GM21526 (cell line): ENCODE data around the gene GSC2.
"Not testable (repeated sequence)": the region's sequence is repeated elsewhere in the genome, so short reads cannot be mapped to it uniquely, and the experiment has no call there.

Source experiments
- ATAC-seq: cut with Tn5 transposase; IDR thresholded peaks from one replicate; pipeline ENCODE4 v1.9.1; 2021; ENCODE audit warnings: moderate library complexity; ENCODE audit not compliant: unreplicated experiment, low FRiP score

GSC2 gene

DNA sequence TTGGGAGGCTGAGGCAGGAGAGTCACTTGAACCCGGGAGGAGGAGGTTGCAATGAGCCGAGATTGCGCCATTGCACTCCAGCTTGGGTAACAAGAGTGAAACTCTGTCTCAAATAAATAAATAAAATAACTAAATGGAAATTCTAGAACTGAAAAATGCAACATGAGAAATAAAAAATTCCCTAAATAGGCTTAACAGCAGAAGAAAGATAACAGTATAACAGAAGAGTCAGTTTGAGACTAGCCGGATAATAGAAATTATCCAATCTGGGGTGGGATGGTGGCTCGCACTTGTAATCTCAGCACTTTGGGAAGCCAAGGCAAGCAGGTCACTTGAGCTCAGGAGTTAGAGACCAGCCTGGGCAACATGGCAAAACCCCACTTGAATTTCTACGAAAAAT is 14.3 kb upstream of the GSC2 start:
- no peak for ATAC-seq

DNA sequence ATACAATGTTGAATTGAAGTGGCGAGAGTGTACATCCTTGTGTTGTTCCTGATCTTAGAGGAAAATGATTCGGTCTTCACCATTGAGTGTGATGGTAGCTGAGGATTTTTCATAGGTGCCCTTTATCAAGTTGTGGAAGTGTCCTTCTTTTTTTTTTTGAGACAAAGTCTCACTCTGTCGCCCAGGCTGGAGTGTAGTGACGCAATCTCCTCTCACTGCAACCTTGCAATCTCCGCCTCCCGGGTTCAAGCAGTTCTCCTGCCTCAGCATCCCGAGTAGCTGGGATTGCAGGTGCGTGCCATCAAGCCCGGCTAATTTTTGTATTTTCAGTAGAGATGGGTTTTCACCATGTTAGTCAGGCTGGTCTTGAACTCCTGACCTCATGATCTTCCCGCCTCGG is 8.6 kb upstream of the GSC2 start:
- ATAC-seq: not testable (repeated sequence)

DNA sequence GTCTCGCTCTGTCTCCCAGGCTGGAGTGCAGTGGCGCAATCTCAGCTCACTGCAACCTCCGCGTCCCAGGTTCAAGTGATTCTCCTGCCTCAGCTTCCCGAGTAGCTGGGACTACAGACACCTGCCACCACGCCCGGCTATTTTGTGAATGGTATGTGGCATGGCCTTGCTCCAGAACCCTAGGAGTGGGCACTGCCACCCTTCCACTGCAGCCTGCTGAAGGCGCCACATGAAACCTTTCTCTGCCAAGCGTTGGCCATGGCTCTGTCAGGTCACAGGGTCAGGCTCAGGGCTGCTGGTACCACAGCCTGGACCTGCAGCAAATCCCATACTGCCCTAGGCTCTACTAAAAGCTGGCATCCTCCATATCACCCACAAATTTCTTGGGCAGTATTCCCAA is 6.0 kb upstream of the GSC2 start:
- not testable (repeated sequence) for ATAC-seq

DNA sequence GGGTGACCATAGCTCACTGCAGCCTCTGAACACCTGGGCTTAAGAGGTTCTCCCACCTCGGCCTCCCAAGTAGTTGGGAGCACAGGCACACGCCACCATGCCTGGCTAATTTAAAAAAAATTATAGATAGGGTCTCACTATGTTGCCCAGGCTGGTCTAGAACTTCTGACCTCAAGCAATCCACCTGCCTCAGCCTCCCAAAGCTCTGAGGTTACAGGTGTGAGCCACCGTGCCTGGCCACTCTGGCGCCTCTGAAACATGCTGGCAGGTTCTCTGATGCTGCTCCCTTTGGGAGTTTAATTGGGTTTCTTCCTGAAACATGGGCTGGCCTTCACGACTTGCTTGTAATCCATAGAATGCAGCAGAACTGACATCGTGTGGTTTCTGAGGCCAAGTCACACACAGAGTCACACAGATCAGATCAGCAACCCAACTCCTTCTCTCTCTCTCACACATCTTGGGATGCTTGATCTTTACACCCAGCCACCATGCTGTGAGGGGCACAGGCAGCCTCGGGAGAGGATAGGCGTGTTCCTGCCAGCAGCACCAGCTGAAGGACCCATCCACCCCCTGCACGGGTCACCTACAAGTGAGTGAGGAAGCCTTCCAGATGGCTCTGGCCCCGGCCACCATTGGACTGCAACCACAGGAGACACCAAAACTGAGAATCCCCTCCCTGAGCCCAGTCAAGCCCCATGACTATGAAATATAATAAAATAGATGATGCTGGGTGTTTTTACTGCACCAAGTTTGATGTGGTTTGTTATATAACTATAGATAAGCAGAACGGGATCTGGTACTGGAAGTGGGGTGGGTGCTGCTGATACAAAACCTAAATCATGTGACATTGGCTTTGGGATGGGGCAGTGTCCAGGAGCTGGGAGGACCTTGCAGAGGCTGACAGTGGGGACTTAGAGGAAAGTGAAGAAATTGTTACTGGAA is 3.1 kb upstream of the GSC2 start:
- ATAC-seq: no peak

DNA sequence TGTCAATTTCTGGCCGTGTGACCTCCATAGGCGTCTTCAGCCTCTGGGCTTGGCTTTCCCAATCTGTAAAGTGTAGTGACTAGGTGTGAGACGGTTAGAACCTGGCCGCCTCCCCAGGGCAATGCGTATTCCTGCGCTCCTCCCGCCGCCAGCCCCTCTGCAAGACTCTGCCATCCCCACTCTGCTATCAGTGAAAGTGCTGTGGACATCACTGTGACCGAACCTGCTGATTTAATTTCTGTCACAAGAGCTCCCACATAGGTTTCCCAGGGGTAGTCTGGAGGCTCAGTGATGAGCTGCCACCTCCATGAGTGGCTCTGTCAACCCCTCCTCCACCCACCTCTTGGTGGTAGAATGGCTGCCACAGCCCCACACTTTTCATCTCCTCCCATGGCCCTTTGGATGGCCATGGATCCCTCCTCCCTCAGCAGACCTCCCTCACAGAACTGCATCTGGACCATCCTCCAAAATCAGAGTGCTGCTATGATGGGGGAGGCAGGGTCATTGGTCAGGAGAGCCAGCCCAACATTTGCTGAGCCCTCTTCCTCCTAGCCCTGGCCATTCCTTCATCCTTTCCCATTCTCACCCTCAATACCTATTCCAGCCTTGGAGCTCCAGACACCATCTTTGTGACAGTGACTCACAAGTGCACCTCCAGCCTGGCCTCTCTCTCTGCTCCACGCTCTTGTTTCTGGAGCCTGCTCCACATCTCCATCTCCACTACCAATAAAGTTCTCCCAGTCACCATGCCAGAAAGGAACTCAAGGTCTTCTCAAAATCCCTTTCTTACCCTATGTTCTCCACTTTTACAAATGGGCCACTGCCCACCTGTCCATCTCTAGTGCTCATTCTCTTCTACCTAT is 1.5 kb upstream of the GSC2 start:
- no peak for ATAC-seq

DNA sequence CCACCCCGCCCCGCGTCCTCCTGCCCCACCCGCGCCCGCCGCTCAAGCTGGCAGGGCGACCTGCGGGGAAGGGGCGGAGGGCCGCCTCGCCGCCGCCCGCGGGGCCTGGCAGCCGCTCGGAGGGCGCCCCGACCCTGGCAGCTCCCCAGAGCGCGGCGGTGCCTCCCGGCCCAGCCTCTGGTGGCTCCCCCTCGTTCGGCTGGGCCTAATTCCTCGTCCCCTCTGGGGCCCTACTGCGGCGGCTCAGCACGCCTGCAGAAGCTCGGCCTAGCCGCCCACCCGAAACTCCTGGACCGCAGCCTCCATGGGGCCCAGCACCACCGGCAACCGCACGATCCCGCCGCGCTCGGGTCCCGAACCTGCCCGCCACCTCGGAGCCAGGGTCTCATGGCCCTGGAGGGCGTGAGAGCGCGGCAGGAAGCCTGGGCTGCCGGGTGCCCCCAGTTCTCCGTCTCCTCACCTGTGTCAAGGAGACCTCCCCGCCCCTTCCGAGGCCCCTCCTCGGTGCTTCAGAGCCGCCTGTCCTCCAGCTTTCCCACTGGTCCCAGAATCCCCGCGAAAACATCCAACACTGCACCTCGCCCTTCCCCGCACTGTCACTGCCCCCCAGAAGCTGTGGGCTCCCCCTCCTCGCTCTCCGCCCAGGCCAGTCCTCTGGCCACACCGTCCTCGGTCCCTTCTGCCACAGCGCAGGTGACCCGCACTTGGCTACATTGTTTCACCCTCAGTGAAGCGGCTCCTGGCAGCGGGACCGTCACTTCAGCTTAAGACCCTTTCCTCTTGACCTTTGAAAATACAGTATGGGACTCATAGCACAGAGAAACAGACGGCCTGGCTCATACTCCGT is 613 bp upstream of the GSC2 start:
- ATAC-seq: no peak

DNA sequence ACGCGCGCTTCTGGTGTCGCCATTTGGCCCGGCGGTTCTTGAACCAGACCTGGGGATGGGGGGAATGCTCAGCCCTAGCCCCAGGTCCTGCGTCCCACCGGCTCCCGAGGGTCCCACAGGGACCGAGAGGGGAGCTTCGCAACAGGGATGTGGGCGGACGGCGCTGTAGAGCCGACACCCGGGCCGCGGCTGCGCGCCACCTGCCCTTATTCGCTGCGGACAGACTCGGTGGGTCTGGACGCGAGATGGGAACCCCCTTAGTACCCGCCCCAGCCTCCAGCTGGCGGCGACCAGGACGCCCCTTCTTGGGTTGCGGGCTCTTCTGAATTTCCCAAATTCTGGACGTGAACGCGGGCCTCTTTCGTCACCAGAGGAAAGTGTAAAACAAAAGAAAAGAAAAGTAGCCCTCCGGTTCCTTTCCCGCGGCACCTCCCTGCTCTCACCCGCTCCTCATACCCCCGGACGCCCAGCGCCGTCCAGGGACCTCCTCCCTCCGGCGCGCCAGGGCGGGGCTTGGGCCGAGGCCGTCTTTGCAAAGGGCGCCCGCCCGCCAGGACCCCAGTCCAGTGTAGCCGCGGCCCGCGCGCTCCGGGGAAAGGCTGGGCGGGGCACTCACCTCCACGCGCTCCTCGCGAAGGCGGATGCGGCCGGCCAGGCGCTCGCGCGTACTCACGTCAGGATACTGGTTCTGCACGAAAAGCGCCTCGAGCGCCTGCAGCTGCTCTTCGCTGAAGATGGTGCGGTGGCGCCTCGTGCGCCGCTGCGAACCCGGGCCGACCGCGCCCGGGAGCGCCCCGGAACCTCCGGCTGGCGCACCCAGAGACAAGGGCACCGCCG is 827 bp downstream of the GSC2 start:
- no peak for ATAC-seq

DNA sequence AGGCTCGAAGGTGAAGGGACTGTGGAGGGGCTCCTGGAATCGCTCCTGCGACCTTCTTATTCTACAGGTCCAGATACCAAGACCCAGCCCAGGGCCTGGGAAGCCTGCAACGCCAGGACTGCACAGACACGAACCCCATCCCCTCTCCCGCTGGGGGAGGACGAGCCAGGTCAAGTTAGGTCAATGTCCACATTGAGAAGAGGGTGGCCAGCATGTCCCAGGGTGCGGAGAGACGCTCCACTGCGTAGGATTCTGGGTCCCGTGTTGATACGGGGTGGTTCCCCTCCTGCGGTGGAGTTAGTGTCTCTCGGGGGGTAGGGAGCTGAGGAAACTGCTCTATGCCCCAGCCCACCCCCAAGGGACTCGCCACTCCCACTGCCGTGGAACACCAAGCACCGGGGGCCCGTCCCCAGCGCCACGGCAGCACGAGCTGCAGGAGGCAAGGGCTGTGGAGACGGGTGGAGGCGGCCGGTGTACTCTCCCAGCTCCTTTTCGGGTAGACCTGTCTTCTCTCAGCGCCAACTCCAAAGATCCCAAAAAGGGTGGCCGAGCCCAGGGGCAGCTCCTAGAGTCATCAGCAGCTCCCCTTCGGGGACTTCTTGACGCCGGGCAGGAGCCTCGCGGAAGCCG is 1.6 kb downstream of the GSC2 start:
- no peak for ATAC-seq

DNA sequence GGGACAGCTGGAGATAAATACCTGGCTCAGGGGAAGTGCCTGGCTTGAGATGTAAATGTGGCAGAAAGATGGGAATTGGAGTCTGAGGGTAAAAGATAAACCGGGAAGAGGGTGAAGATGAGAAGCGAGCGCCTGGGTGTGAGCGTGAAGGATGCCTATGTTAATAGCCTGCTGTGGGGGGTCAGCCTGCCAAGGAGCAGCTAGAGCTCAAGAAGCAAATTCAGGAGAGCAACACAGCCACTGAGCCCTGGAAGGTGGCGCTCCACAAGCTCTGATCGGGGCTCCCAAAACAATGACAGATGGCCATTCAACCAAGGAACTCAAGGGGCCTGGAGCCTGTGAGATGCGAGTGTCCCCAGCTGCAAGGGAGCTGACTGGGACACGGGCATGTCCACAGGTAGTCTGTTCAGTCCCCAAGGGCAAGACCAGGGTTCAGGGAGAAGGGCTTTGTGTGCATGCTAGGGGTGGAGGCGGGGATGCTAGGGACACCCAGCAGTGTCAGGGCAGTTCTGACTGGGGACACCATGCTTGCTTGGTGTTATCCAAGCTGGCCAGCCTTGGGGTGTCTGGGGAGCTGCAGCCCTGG is 2.8 kb downstream of the GSC2 start:
- ATAC-seq: no peak

DNA sequence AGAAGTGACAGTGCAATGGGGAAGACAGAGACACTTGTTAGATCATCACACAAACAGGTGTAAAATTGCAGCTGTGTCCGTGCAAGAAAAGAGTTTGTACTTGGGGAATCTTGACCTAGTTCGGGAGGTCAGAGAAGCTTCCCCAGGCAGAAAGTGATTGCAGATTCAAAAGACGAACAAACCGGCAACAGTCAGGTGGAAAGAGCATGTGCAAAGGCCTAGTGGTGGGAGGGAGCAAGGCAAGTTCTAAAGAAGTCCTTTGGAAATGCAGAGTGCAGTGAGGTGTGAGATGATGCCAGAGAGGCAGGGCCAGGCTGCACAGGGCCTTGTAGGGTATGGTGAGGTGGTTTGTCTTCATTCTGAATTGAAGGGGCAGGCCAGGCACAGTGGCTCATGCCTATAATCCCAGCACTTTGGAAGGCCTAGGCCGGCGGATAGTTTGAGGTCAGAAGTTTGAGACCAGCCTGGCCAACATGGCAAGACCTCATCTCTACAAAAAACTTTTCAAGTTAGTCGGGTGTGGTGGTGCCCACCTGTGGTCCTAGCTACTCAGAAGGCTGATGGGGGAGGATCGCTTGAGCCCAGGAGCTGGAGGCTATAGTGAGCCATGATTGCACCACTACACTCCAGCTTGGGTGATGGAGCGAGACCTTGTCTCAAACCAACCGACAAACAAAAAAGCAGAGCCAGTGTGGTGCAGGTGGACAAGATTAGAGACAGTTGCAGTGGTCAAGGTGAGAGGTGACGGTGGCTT is 3.7 kb downstream of the GSC2 start:
- ATAC-seq: no peak

DNA sequence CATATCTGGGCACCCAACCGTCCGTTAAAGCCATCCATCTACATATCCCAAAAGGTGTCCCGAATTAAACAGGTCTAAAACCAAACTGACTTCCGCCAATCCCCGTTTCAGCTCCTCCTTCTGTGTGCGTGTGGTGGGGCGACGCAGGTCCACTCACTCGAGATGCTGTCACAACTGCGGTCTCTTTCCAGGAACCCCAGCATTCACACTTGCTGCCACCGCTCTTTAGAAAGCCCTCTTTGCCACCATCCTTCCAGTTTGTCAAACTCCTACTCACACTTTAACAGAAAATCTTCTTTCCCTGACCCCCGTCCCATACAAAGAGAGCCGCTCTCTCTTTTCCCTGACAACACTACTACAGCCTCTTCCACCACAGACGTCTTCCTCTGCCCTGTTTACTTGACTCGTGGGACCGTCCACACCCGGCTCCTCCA is 6.1 kb downstream of the GSC2 start:
- no peak for ATAC-seq

DNA sequence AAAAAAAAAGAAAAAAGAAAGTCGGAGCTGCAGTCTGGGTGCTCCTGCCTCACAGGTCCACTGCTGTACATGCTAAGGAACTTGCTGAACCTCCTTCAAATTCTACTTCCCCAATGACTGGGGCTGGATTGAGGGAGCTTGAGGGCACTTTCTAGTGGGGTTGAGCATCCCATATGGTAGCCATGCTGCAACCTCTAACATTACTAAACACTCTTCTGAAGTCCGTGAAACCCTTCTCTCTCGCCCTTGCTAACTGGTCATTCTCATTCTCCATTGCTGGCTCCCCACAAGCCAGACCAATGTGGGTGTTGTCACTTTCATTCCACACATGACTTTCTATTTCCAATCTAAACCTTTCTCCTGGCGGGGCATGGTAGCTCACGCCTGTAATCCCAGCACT is 6.9 kb downstream of the GSC2 start:
- no peak for ATAC-seq

DNA sequence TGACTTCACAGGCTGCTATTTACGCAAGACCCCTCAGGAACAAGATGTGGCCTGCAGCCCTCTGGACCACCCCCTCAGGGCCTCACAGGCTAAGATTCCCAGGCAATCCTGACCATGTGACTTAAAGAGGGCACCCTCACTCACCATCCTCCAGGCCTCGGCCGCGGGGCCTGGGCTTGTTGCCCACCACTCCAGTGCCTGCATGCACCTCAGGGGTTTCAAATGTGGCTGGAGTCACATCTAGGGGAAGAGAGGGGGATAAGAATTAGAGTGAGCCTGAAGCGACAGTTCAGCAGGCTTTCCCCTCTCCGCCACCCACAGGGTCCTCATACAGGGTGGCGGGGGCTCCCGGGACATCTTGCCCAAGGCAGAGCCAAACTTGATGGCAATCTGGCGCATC is 7.7 kb downstream of the GSC2 start:
- ATAC-seq: no peak

DNA sequence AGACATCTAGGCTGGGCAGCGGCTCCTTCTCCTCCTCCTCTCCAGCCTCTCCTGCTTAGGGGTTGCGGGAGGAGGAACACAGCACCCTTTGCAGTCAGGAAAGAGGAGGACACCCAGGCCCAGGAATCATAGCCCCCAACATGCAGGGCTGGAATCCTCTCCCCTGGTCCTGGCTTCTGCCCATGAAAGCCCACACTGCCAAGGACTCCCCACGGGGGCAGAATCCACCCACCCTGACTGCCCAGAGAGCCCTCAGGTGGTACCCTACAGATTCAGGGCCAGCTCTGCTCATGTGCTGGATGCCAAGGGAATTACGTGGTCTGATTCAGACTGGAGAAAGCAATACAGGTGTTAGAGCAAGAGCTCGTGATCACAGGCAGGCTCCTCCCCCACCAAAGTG is 10.1 kb downstream of the GSC2 start:
- no peak for ATAC-seq

DNA sequence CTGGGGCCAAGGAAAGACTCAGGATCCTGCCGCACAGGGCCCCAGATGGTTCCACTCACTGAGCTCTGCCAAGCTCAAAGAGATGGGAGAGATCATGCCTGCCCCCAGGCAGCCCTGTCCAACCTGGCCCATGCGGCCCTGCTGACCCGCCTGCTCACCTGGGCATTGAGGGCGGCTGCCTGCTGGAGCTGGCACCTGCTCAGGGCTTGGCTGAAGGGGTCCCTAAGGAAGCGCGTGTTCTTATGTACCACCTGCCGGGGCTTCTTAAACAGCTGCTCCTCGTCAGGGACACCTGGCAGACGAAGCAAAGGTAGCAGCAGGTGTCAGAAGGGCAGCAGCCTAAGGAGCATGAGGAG is 11.1 kb downstream of the GSC2 start:
- no peak for ATAC-seq

DNA sequence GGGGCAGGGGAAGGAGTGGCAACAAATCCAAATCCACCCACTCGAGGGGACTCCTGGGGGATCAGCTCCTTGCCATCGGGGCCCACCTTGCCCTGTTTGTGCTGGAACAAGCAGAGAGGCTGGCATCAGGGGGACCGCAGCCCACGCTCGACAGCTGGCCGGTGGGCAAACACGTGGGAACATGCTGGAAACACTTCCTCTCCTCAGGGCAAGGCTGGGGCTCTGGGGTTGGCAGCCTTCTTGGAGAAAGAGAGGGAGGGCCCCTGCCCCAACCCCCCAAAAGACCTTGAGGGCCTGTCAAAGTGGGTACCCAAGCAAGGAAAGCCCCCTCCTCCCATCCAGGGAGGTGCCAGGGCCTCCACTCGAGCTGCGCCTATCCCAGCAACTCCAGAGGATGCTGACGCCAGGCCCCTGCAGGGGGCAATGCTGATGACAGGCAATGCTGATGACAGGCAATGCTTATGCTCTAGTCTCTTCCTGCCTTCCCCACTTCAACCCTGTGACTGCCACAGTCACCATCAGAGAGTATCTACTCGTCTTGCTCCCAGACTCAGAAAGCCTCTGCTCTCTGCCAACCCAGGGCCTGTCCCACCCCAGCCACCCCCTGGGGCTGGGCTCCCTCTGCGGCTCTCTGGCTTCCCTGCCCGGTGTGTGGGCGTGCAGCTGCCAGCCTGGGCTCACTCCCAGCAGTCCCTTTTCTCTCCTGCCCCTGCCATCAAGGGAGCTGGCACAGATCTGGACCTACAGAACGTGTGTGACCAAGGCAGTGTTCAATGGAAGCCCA is 11.7 kb downstream of the GSC2 start:
- no peak for ATAC-seq

DNA sequence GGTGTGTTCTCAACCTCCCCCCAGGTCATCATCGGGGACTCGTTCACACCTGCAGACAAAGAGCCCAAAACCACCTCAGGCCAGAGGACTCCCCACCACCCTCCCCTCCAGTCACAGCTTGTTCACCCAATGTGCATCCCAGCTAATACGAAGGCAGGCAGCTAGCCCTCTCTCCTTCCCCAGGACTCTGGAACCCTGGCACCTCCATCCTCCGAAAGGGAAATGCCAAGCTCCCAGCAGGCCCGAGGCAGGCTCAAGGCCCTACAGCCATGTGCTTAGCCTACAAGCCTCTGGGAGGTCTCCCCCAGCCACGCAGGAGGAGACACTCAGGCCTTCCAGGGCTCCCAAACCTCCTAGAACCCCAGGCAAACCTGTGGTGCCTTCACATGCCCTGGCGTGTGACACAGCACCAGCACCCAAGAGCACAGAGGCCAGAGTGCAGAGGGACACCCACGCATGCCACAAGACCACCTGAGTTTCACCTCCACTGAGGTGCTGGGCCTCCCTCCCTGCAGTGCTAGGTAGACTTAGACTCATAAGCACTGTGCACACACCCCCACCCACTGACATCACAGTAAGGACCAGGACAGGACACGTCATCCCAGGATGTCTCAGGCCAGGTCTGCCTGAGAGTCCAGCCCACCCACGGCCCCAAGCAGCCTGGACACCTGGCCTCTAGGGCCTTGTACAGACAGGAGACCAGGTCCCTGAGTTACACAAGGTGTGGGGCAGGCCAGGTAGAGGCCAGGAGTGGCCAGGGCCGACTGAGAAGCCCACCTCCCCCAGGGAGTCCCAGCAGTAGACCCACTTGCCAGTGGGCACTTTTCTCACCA is 12.5 kb downstream of the GSC2 start:
- ATAC-seq: no peak
